Fibroblast of mammary gland (primary cell): ENCODE measurements around the gene PRKCB.
"Not testable (repeated sequence)": the region's sequence is repeated elsewhere in the genome, so short reads cannot be mapped to it uniquely, and the experiment has no call there.

Source experiments
- DNase-seq: peaks from one replicate; pipeline ENCODE4 v3.0.0-alpha.2; 2010; ENCODE audit warnings: low read depth
- H3K4me3 ChIP-seq: 2 replicates; pipeline ENCODE4 v1.5.1; 2011; ENCODE audit warnings: low read depth, mild to moderate bottlenecking, low read length, moderate library complexity; ENCODE audit not compliant: control insufficient read depth
- TF ChIP-seq, protein P1 (sequence below): conservative IDR thresholded peaks from 2 replicates; pipeline ENCODE4 v1.5.1; 2011; ENCODE audit warnings: low read depth, low read length, inconsistent platforms; ENCODE audit not compliant: control insufficient read depth, insufficient read depth

Gene PRKCB

DNA sequence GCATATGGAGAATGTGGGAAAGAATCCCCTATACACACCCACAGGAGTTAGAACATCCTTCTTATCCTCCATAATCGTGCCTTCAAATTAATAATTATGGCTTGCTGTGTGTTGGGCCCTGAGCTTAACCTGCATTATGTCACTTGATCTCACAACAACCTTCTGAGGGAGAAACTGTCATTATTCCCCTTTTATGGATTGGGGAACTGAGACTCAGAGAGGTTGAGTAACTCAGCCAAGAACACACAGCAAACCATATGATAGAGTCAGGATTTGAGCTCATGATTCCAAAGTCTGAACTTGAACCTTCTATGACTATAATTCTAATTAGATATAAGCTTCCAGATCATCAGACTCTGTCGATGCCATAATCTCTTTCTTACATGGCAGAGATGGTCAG, 306.1 kb downstream of the PRKCB start:
- H3K4me3 ChIP-seq = no peak overlapping the region
- TF ChIP-seq, protein P1, sequence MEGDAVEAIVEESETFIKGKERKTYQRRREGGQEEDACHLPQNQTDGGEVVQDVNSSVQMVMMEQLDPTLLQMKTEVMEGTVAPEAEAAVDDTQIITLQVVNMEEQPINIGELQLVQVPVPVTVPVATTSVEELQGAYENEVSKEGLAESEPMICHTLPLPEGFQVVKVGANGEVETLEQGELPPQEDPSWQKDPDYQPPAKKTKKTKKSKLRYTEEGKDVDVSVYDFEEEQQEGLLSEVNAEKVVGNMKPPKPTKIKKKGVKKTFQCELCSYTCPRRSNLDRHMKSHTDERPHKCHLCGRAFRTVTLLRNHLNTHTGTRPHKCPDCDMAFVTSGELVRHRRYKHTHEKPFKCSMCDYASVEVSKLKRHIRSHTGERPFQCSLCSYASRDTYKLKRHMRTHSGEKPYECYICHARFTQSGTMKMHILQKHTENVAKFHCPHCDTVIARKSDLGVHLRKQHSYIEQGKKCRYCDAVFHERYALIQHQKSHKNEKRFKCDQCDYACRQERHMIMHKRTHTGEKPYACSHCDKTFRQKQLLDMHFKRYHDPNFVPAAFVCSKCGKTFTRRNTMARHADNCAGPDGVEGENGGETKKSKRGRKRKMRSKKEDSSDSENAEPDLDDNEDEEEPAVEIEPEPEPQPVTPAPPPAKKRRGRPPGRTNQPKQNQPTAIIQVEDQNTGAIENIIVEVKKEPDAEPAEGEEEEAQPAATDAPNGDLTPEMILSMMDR = no peak
- DNase-seq = no peak

GRCh38 chr16:24145927-24146326, 310.1 kb downstream of the PRKCB start:
- TF ChIP-seq, protein P1 = no peak
- no peak overlapping the region for H3K4me3 ChIP-seq

DNA sequence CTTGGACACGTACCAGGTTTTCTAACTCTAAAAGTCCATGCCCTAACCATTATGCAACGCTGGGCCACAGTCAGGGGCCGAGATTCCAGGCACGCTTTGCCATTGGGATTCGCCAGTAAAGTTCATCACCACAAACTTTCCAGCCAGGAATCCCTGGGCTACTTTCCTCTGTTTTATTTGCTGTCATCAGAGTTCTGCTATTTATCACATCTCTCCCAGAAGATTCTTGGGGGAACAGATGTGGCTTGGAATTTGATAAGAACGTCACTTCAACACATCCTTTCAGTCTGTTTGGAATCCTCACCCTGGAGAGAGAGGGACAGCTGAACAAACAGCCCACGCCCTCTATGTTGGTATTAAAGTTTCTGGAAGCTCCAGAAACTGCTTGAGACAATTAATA, 310.7 kb downstream of the PRKCB start:
- no peak for DNase-seq
- H3K4me3 ChIP-seq = no peak overlapping the region
- TF ChIP-seq, protein P1 = no peak

More at GRCh38 chr16:24145927-24146326, 310.1 kb downstream of the PRKCB start:
- DNase-seq = no peak

DNA sequence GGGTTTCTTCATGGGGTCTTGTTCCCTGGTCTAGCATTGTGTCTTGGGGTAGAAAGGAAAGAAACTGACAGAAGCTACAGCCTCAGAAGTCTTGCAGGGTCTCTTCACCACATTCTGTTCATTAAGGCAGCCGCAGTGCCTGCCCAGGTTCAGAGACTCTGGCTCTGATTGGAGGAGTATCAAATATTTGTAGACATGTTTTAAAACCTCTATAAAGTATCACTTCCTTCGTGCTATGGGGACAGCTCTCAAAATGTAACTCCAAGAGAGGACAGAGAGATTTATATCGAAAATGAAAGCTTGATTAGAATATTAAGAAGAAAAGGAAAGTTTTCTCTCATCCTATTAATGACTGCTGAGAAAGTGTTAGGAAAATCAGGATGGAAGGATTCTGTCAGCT, 313.3 kb downstream of the PRKCB start:
- DNase-seq = no peak
- TF ChIP-seq, protein P1 = no peak
- no peak overlapping the region for H3K4me3 ChIP-seq

- TF ChIP-seq, protein P1 = no peak
- H3K4me3 ChIP-seq = no peak overlapping the region
- no peak for DNase-seq
Measured at GRCh38 chr16:24150282-24150681, 314.5 kb downstream of the PRKCB start.

DNA sequence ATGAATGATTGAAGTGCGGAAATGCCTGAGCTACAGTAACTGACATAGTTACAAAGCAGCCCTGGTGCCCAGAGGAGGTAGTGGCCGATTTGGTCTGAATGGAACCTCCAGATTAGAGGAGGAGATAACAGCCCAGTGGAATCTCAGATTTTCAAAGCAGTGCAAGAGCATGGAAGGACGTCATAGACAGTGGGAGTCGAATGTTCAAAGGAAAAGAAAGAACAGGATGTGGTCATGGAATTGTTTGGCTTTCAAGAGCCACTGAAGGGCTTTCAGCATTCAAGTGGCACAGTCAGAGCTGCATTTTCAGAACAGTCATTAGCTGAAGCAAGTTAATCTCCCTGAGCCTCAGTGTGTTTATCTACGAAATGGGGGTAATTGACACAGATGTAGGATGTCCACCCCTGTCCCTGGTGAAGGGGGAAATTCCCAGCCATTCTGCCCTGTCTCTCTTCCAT, 315.7 kb downstream of the PRKCB start:
- no peak overlapping the region for H3K4me3 ChIP-seq
- TF ChIP-seq, protein P1 = no peak
- no peak for DNase-seq

GRCh38 chr16:24152048-24152447, 316.3 kb downstream of the PRKCB start:
- DNase-seq, H3K4me3 ChIP-seq: not testable (repeated sequence)
